ENCODE measurements around the gene SLC22A15. TPM values are rescaled to one million over a fixed set of nuclear protein-coding genes. Genes with fewer than 3 reads are reported as not detected.
"Not testable (repeated sequence)": the region's sequence is repeated elsewhere in the genome, so short reads cannot be mapped to it uniquely, and the experiment has no call there.

Gene SLC22A15
- total RNA-seq, 1 donor from 2014 or later, result 4.1 TPM

GRCh38 chr1:116031302-116031835 is 55.1 kb downstream of the SLC22A15 start:
- DNase-seq (ENCODE audit: low spot score), result no peak

DNA sequence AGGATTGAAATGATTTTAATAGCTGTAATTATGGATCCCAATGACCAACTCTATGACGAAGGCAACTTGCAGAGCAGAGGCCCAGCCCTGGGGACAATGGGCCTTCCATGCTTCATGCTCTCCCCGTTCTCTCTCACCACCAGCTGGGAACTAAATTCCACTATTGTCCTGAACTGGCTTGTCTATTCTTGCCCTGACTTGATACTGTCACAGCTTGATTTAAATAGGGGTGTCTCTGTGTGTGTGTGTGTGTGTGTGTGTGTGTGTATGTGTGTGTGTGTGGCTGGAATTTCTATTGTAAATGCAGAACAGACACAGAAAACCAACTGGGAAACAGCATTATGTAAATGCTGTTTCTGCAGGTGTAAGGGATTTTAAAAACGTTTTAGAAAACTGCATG is 57.0 kb downstream of the SLC22A15 start:
- peak; percentile 65 for DNase-seq (ENCODE audit: low spot score)

GRCh38 chr1:116036255-116036654 is 59.9 kb downstream of the SLC22A15 start:
- DNase-seq (ENCODE audit: low spot score), result no peak

- no peak for DNase-seq (ENCODE audit: low spot score)
Observed at GRCh38 chr1:116038679-116039078, 62.4 kb downstream of the SLC22A15 start.

GRCh38 chr1:116044071-116044470 is 67.8 kb downstream of the SLC22A15 start:
- no peak for DNase-seq (ENCODE audit: low spot score)

- not testable (repeated sequence) for DNase-seq (ENCODE audit: low spot score)
Observed at GRCh38 chr1:116046933-116047332, 70.6 kb downstream of the SLC22A15 start.

GRCh38 chr1:116051896-116052295 is 75.6 kb downstream of the SLC22A15 start:
- DNase-seq (ENCODE audit: low spot score), result not testable (repeated sequence)

- no peak for DNase-seq (ENCODE audit: low spot score)
Observed at GRCh38 chr1:116062201-116062600, 85.9 kb downstream of the SLC22A15 start.

DNA sequence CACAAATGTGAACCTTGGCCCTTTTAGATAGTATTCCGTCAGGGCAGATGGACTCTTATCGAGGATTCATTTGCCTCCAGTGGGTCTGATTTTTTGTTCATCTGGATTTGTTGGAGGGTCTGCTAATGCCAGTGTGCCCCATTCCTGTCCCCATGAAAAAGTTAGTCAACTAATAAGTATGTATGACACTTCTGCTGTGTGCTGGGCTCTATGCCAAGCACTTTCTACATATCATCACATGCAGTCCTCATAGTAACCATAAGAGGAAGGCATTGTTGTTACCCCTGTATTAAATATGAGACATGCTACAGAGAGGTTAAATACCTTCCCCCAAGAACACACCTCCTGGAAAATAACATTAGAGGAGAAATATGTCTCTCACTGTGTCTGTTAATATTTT is 88.3 kb downstream of the SLC22A15 start:
- no peak for DNase-seq (ENCODE audit: low spot score)

- DNase-seq (ENCODE audit: low spot score), result peak; percentile 19
Observed at GRCh38 chr1:116066868-116067565, 90.7 kb downstream of the SLC22A15 start.

DNA sequence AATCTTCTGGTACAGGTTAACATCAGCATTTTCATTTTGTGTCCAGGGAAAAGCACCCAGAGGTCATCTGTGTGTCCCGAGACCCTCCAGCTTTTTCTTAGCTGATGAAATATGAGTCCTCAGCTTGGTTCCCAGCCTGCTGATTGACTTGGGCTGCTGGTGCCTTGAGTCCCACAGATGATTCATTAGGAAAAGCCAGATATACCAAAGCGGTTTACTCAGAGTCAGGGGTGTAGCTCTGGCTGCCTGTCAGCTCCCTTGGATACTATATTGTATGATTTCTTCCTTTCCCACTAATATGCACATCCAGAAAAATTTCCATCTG is 91.2 kb downstream of the SLC22A15 start:
- DNase-seq (ENCODE audit: low spot score), result peak; percentile 31

- DNase-seq (ENCODE audit: low spot score), result no peak
Observed at GRCh38 chr1:116075575-116075974, 99.3 kb downstream of the SLC22A15 start.

GRCh38 chr1:116075990-116076389 is 99.7 kb downstream of the SLC22A15 start:
- DNase-seq (ENCODE audit: low spot score), result peak; percentile 8

DNA sequence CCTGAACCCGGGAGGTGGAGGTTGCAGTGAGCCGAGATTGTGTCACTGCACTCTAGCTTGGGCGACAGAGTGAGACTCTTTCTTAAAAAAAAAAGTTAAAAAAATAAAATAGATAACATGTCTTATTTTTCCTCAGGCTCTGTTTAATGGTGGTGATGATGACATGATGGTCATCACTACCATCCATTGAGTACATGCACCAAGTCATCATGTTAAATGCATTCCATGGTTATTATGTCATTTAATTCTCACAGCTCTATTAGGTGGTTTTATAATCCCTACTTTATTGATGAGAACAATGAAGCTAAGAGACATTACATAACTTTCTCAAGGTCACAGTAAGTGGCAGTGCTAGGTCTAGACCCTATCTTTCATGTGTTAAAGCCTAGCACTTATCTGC is 100.5 kb downstream of the SLC22A15 start:
- no peak for DNase-seq (ENCODE audit: low spot score)

DNA sequence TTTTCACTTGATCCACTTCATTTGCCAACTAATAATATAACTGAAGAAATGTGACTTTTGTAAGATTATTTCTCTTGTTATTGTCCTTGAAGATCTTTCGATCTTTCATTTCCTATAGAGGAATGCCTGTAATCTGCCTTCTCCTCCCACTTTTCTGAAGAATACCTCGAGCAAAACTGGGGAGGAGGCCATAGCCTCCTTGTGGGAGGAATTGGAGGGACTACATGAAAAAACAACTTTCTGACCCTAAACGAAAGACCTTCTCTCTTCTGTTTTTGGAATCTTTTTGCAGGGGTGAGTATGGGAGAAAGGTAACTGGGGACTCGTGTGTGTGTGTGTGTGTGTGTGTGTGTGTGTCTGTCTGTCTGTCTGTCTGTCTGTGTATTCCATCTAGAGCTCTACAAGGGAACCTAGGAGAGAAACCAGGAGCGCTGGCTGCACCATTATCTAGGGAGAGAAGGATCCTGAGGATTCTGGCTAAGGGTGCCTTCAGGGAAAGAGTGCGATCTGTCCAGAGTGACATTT is 102.4 kb downstream of the SLC22A15 start:
- DNase-seq (ENCODE audit: low spot score), result no peak

- no peak for DNase-seq (ENCODE audit: low spot score)
Observed at GRCh38 chr1:116087628-116088027, 111.3 kb downstream of the SLC22A15 start.

DNA sequence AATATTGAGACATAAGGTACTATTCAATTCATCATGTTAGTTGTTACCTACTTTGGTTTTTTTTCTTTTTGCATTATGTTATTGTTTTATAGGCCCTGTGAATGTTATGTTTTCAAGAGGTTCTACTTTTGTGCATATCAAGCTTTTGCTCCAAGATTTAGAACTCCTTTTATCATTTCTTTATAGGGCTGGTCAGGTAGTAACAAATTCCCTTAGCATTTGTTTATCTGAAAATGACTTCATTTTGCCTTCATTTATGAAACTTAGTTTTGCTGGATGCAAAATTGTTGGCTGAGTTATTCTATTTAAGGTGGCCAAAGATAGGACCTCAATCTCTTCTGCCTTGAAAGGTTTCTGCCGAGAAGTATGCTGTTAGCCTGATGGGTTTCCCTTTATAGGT is 113.6 kb downstream of the SLC22A15 start:
- DNase-seq (ENCODE audit: low spot score), result no peak

- DNase-seq (ENCODE audit: low spot score), result no peak
Observed at GRCh38 chr1:116091083-116091482, 114.8 kb downstream of the SLC22A15 start.

DNA sequence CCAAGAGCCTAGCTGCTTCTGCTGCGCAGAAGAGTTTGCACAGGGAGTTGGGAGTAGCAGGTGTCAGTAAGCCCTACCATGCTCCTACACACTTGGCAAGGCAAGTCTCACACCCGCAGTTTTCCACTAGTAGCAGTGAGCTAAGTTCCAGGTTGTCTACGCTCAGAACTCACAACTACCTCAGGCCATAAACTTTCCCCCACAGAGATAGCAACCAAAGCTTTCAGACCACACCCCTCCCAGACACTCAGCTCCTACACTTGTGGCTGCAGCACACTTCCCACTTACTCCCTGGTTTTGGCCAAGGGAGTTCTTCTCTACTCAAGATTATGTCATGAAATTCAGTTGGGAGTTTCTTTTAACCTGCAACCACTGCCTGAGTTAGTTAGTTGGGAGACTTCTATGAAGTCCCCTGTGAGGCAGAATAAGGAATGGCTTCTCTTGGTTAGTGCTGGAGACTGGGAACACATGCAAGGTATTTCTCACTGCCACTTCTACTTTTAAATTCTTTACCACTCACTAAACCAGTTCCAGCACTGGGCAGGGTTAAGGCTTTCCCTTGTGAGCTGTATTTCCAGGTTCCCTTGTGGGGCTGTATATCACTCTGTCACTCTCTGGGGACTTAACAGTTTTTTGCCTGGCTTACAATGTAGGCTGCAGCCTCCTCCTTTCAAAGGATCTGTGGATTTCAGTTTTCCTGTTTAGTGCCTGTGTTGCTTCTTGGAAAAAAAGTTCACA is 116.6 kb downstream of the SLC22A15 start:
- DNase-seq (ENCODE audit: low spot score), result no peak

DNA sequence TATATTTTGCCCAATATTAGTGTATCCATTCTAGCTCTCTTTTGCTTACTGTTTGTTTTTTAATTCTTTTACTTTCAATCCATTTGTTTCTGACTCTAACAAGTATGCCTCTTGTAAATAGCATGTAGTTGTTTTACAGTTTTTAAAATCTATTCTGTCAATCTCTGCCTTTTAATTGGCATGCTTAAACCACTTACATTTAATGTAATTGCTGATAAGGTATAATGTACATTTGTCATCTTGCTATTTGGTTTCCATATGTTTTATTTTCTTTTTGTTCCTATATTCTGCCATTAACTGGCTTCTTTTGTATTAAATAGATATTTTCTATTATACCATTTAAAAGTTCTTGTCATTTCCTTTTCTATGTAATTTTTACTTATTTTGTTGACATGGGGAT is 118.7 kb downstream of the SLC22A15 start:
- DNase-seq (ENCODE audit: low spot score), result no peak

DNA sequence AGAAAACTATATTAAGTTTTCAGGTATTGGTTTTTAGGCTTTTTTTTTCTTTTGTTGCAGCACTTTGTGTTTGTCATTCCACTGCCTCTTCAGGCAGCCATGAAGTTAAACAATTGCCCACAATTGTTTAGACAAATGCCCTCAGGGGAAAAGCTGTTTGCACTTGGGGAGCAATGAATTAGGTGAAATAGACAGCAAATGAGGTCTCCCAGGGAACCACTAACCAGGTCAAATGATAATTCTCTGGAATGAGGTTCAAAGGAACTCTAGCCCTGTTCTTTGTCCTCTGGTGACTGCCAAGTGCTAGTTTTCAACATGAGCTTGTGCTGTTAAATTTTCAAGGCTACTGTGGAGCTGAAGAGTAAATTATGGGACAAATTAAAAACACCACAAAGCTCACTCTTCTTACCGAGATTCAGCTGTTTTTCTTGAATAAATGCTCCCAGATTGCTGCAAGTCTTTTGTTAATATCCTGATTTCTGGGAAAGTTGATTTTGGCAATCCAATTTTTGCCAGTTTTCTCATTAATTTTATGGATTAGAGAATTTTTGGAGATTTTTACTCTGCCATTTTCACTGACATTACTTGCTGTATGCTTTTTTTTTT is 119.8 kb downstream of the SLC22A15 start:
- DNase-seq (ENCODE audit: low spot score), result no peak

DNA sequence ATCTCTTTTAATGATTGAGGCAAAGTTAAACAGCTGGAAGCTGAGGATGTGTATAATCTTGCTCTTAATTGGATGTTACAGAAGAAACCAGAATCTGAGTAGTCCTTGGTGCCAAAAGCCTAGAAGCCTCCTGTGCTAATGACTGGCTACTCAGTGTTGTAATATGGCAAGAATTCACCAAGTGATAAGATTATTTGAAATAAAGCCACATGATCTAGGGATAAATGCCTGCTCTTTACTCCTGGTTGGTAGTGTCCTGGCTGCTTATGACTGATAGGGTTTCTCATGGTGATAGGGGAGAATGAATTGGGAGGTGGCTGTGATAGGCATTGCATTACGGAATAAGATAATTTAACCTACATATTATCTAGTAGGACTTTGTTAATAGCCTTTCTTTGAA is 121.3 kb downstream of the SLC22A15 start:
- no peak for DNase-seq (ENCODE audit: low spot score)
